MM.1S (cell line): ENCODE data around the gene SERBP1.

Experiments
- DNase-seq: peaks from one replicate; pipeline ENCODE4 v3.0.0-alpha.2; 2015
- H2AFZ ChIP-seq: fragments of 300-600 bp; sonication (generic); 2 replicates; pipeline ENCODE4 v1.6.0; 2016; ENCODE audit warnings: antibody characterized with exemption, low read length
- H3F3A ChIP-seq: fragments of 300-600 bp; sonication (generic); 2 replicates; pipeline ENCODE4 v1.6.1; 2016; ENCODE audit warnings: mild to moderate bottlenecking, antibody characterized with exemption, low read length, moderate library complexity, mixed read lengths; ENCODE audit not compliant: insufficient read depth
- H3K27ac ChIP-seq: fragments of 300-600 bp; sonication (generic); 2 replicates; pipeline ENCODE4 v1.5.1; 2016; ENCODE audit warnings: mild to moderate bottlenecking, low read length
- H3K27me3 ChIP-seq: fragments of 300-600 bp; sonication (generic); replicated peaks from 2 replicates; pipeline ENCODE4 v1.6.0; 2016; ENCODE audit warnings: low read length; ENCODE audit not compliant: insufficient read depth
- H3K36me3 ChIP-seq: fragments of 300-600 bp; sonication (generic); replicated peaks from 2 replicates; pipeline ENCODE4 v1.6.1; 2016; ENCODE audit warnings: mild to moderate bottlenecking, low read length, mixed read lengths; ENCODE audit not compliant: insufficient read depth
- H3K4me1 ChIP-seq: fragments of 300-600 bp; sonication (generic); 2 replicates; pipeline ENCODE4 v1.6.1; 2016; ENCODE audit warnings: low read length, mixed read lengths
- H3K4me2 ChIP-seq: fragments of 300-600 bp; sonication (generic); 2 replicates; pipeline ENCODE4 v1.6.0; 2016; ENCODE audit warnings: low read depth, low read length
- H3K4me3 ChIP-seq: fragments of 300-600 bp; sonication (generic); 2 replicates; pipeline ENCODE4 v1.5.1; 2016; ENCODE audit warnings: low read length, mixed read lengths
- H3K79me2 ChIP-seq: fragments of 300-600 bp; sonication (generic); 2 replicates; pipeline ENCODE4 v1.6.1; 2016; ENCODE audit warnings: mixed run types, low read length, mixed read lengths
- H3K9ac ChIP-seq: fragments of 300-600 bp; sonication (generic); 2 replicates; pipeline ENCODE4 v1.6.1; 2016; ENCODE audit warnings: low read length, mixed read lengths
- H3K9me2 ChIP-seq: fragments of 300-600 bp; sonication (generic); replicated peaks from 2 replicates; pipeline ENCODE4 v1.6.1; 2016; ENCODE audit warnings: mild to moderate bottlenecking, low read length, mixed read lengths; ENCODE audit not compliant: insufficient read depth
- H3K9me3 ChIP-seq: fragments of 300-600 bp; sonication (generic); replicated peaks from 2 replicates; pipeline ENCODE4 v1.6.1; 2016; ENCODE audit warnings: mild to moderate bottlenecking, low read length, mixed read lengths; ENCODE audit not compliant: insufficient read depth
- H4K20me1 ChIP-seq: fragments of 300-600 bp; sonication (generic); 2 replicates; pipeline ENCODE4 v1.6.1; 2016; ENCODE audit warnings: mild to moderate bottlenecking, low read length, moderate library complexity, mixed read lengths; ENCODE audit not compliant: insufficient read depth
- CTCF ChIP-seq: fragments of 300-600 bp; sonication (generic); IDR thresholded peaks from 2 replicates; pipeline ENCODE4 v1.5.1; 2016; ENCODE audit warnings: antibody characterized with exemption, low read length, mixed read lengths
- EZH2 ChIP-seq: fragments of 300-600 bp; sonication (generic); optimal IDR thresholded peaks from 2 replicates; pipeline ENCODE3; 2017; ENCODE audit warnings: low read depth, mild to moderate bottlenecking, antibody characterized with exemption, low read length, mixed read lengths
- EZH2phosphoT487 ChIP-seq: fragments of 300-600 bp; sonication (generic); IDR thresholded peaks from 2 replicates; pipeline ENCODE4 v1.6.1; 2018; ENCODE audit warnings: antibody characterized with exemption, low read length

SERBP1 gene

GRCh38 chr1:67368046-67368514, 62.1 kb downstream of the SERBP1 start:
- no peak overlapping the region for H3K9ac ChIP-seq
- H3K9me2 ChIP-seq, result no peaks in the 10 kb centered on the region
- no peaks in the 10 kb centered on the region for H4K20me1 ChIP-seq
- H2AFZ ChIP-seq, result no peak overlapping the region
- H3F3A ChIP-seq, result no peaks in the 10 kb centered on the region
- H3K27ac ChIP-seq, result no peak overlapping the region
- no peaks in the 10 kb centered on the region for H3K79me2 ChIP-seq
- no peaks in the 10 kb centered on the region for H3K36me3 ChIP-seq
- no peaks in the 10 kb centered on the region for H3K9me3 ChIP-seq
- TF ChIP-seq CTCF (no peak), EZH2 (no peak), EZH2phosphoT487 (no peak)
- no peak overlapping the region for H3K4me2 ChIP-seq
- no peak overlapping the region for H3K4me3 ChIP-seq
- no peaks in the 10 kb centered on the region for H3K27me3 ChIP-seq
- no peaks in the 10 kb centered on the region for H3K4me1 ChIP-seq
- DNase-seq, result no peak

- no peak for DNase-seq
- no peak overlapping the region for H3K4me3 ChIP-seq
- no peaks in the 10 kb centered on the region for H3F3A ChIP-seq
- no peaks in the 10 kb centered on the region for H4K20me1 ChIP-seq
- no peaks in the 10 kb centered on the region for H3K36me3 ChIP-seq
- H3K27ac ChIP-seq, result no peak overlapping the region
- no peaks in the 10 kb centered on the region for H3K9me2 ChIP-seq
- H3K79me2 ChIP-seq, result no peaks in the 10 kb centered on the region
- H3K9me3 ChIP-seq, result no peaks in the 10 kb centered on the region
- no peaks in the 10 kb centered on the region for H3K27me3 ChIP-seq
- H3K4me1 ChIP-seq, result no peaks in the 10 kb centered on the region
- TF ChIP-seq EZH2 (no peak), CTCF (no peak), EZH2phosphoT487 (no peak)
- H2AFZ ChIP-seq, result no peak overlapping the region
- no peak overlapping the region for H3K4me2 ChIP-seq
- H3K9ac ChIP-seq, result no peak overlapping the region
These were observed 62.7 kb downstream of the SERBP1 start for GRCh38 chr1:67367370-67368045.

- no peak overlapping the region for H3K9ac ChIP-seq
- no peaks in the 10 kb centered on the region for H3K9me3 ChIP-seq
- H3K36me3 ChIP-seq, result no peaks in the 10 kb centered on the region
- no peak overlapping the region for H3K4me2 ChIP-seq
- no peaks in the 10 kb centered on the region for H4K20me1 ChIP-seq
- no peaks in the 10 kb centered on the region for H3K9me2 ChIP-seq
- no peaks in the 10 kb centered on the region for H3K4me1 ChIP-seq
- H3F3A ChIP-seq, result no peaks in the 10 kb centered on the region
- H3K27me3 ChIP-seq, result no peaks in the 10 kb centered on the region
- no peak for DNase-seq
- H2AFZ ChIP-seq, result no peak overlapping the region
- H3K79me2 ChIP-seq, result no peaks in the 10 kb centered on the region
- no peak overlapping the region for H3K4me3 ChIP-seq
- TF ChIP-seq EZH2 (no peak), CTCF (no peak), EZH2phosphoT487 (no peak)
- H3K27ac ChIP-seq, result no peak overlapping the region
These were observed 68.6 kb downstream of the SERBP1 start for GRCh38 chr1:67361641-67362040.
